ENCODE results near the gene ENPP5.
"Not testable (repeated sequence)": the region's sequence is repeated elsewhere in the genome, so short reads cannot be mapped to it uniquely, and the experiment has no call there.

The ENPP5 gene

GRCh38 chr6:46128476-46128875 lies 42.3 kb downstream of the ENPP5 start:
- no peaks in the 10 kb centered on the region for H3K4me1 ChIP-seq (ENCODE audit: control insufficient read depth, insufficient read depth, low read length)
- no peaks in the 10 kb centered on the region for H3K36me3 ChIP-seq (ENCODE audit: control insufficient read depth, insufficient read depth, low read length)
- no peak overlapping the region for H3K9ac ChIP-seq (ENCODE audit: low read length)
- H3K4me3 ChIP-seq (ENCODE audit: low read length): no peak overlapping the region
- H3K9me3 ChIP-seq (ENCODE audit: control insufficient read depth, low read length): no peaks in the 10 kb centered on the region
- no peaks in the 10 kb centered on the region for H3K27me3 ChIP-seq (ENCODE audit: control insufficient read depth, insufficient read depth, low read length)

GRCh38 chr6:46119679-46120078 lies 51.1 kb downstream of the ENPP5 start:
- H3K4me1 ChIP-seq (ENCODE audit: control insufficient read depth, insufficient read depth, low read length); H3K36me3 ChIP-seq (ENCODE audit: control insufficient read depth, insufficient read depth, low read length); H3K4me3 ChIP-seq (ENCODE audit: low read length); H3K9me3 ChIP-seq (ENCODE audit: control insufficient read depth, low read length); H3K9ac ChIP-seq (ENCODE audit: low read length); H3K27me3 ChIP-seq (ENCODE audit: control insufficient read depth, insufficient read depth, low read length): not testable (repeated sequence)

- H3K4me3 ChIP-seq (ENCODE audit: low read length): no peak overlapping the region
- no peaks in the 10 kb centered on the region for H3K4me1 ChIP-seq (ENCODE audit: control insufficient read depth, insufficient read depth, low read length)
- no peaks in the 10 kb centered on the region for H3K27me3 ChIP-seq (ENCODE audit: control insufficient read depth, insufficient read depth, low read length)
- no peaks in the 10 kb centered on the region for H3K36me3 ChIP-seq (ENCODE audit: control insufficient read depth, insufficient read depth, low read length)
- H3K9me3 ChIP-seq (ENCODE audit: control insufficient read depth, low read length): no peaks in the 10 kb centered on the region
- no peak overlapping the region for H3K9ac ChIP-seq (ENCODE audit: low read length)
These were observed 51.9 kb downstream of the ENPP5 start for GRCh38 chr6:46118836-46119235.

- Histone ChIP-seq H3K4me1 (ENCODE audit: control insufficient read depth, insufficient read depth, low read length) (peaks cover 5% of the 10 kb centered on the region), H3K9me3 (ENCODE audit: control insufficient read depth, low read length) (no peaks in the 10 kb centered on the region), H3K9ac (ENCODE audit: low read length) (no peak overlapping the region), H3K27me3 (ENCODE audit: control insufficient read depth, insufficient read depth, low read length) (no peaks in the 10 kb centered on the region), H3K36me3 (ENCODE audit: control insufficient read depth, insufficient read depth, low read length) (no peaks in the 10 kb centered on the region), H3K4me3 (ENCODE audit: low read length) (no peak overlapping the region)
These were observed 52.6 kb downstream of the ENPP5 start for GRCh38 chr6:46118157-46118556.

GRCh38 chr6:46116289-46116688 lies 54.5 kb downstream of the ENPP5 start:
- no peak overlapping the region for H3K4me3 ChIP-seq (ENCODE audit: low read length)
- peaks cover 8% of the 10 kb centered on the region for H3K4me1 ChIP-seq (ENCODE audit: control insufficient read depth, insufficient read depth, low read length)
- no peak overlapping the region for H3K9ac ChIP-seq (ENCODE audit: low read length)
- H3K27me3 ChIP-seq (ENCODE audit: control insufficient read depth, insufficient read depth, low read length): no peaks in the 10 kb centered on the region
- no peaks in the 10 kb centered on the region for H3K36me3 ChIP-seq (ENCODE audit: control insufficient read depth, insufficient read depth, low read length)
- no peaks in the 10 kb centered on the region for H3K9me3 ChIP-seq (ENCODE audit: control insufficient read depth, low read length)

GRCh38 chr6:46115634-46116033 lies 55.1 kb downstream of the ENPP5 start:
- Histone ChIP-seq H3K9me3 (ENCODE audit: control insufficient read depth, low read length) (no peaks in the 10 kb centered on the region), H3K4me3 (ENCODE audit: low read length) (no peak overlapping the region), H3K36me3 (ENCODE audit: control insufficient read depth, insufficient read depth, low read length) (no peaks in the 10 kb centered on the region), H3K4me1 (ENCODE audit: control insufficient read depth, insufficient read depth, low read length) (peaks cover 8% of the 10 kb centered on the region), H3K9ac (ENCODE audit: low read length) (no peak overlapping the region), H3K27me3 (ENCODE audit: control insufficient read depth, insufficient read depth, low read length) (no peaks in the 10 kb centered on the region)

GRCh38 chr6:46113370-46113769 lies 57.4 kb downstream of the ENPP5 start:
- Histone ChIP-seq H3K4me1 (ENCODE audit: control insufficient read depth, insufficient read depth, low read length) (peaks cover 8% of the 10 kb centered on the region), H3K36me3 (ENCODE audit: control insufficient read depth, insufficient read depth, low read length) (no peaks in the 10 kb centered on the region), H3K9me3 (ENCODE audit: control insufficient read depth, low read length) (no peaks in the 10 kb centered on the region), H3K4me3 (ENCODE audit: low read length) (no peak overlapping the region), H3K27me3 (ENCODE audit: control insufficient read depth, insufficient read depth, low read length) (no peaks in the 10 kb centered on the region), H3K9ac (ENCODE audit: low read length) (no peak overlapping the region)

All from mucosa of stomach (tissue), 1 donor.